ENCODE measurements around the gene PEPD.

DNA sequence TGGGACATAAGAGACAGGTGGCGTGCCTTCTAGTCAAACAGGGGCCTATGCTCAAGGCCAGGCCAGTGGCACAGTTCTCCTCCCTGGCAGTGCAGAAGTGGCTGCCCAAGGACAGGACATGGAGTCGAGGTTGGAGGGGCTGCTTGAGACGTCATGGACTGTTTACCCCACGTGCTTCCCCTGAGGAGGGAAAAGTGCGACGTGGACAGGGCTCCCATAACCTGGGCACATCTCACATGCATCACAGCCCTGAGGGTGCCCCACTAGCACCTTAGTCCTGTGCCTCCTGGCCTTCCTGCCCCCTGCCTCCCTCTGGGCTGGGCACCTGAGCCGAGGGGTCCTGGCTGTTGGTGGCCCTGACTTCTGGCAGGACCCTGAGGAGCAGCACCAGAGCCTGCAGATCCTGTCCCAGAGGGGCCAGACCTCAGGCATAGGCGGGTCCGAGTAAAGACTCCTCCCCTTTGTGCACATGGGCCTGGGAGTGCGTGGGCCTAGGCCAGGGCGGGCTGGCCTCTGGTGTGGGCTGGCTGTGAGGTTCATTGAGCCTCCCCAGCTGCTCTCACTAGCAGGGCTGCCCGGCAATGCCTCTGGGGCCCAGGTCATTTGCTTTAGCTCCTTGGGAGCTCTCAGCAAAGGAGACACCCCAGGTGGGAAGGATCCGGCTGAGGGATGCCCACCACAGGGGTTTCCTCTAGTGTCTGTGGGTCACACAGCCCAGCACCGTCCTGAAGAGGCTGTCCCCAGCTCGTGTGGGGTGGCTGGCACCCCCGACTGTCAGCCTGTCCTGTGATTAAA is 82.4 kb downstream of the PEPD start:
- TF ChIP-seq, protein P1, sequence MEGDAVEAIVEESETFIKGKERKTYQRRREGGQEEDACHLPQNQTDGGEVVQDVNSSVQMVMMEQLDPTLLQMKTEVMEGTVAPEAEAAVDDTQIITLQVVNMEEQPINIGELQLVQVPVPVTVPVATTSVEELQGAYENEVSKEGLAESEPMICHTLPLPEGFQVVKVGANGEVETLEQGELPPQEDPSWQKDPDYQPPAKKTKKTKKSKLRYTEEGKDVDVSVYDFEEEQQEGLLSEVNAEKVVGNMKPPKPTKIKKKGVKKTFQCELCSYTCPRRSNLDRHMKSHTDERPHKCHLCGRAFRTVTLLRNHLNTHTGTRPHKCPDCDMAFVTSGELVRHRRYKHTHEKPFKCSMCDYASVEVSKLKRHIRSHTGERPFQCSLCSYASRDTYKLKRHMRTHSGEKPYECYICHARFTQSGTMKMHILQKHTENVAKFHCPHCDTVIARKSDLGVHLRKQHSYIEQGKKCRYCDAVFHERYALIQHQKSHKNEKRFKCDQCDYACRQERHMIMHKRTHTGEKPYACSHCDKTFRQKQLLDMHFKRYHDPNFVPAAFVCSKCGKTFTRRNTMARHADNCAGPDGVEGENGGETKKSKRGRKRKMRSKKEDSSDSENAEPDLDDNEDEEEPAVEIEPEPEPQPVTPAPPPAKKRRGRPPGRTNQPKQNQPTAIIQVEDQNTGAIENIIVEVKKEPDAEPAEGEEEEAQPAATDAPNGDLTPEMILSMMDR (IDR thresholded peaks at IDR 0.05; ENCODE audit: low read length), result no peak
- no peak for TF ChIP-seq EZH2 (IDR thresholded peaks at IDR 0.05; ENCODE audit: borderline replicate concordance, low read length)

Data from OCI-LY1 (cell line).